ENCODE results near the gene XAB2.

XAB2 gene

DNA sequence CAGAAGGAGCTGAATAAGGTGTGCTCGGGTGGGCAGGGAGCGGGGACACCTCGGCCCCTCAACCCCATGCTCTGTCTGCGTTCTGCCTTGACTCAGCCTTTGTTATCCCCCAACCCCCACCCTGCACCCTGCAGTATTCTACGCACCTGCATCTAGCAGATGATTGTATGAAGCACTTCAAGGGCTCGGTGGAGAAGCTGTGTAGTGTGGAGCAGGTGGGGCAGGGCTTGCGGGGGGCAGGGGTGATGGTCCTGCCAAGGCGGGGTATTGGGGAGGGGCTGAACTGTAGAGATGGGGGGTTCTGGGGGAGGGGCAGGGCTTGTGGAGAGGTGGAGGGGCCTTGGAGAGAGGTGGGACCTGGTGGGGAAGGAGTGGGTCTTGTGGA lies 13.7 kb upstream of the XAB2 start:
- DNase-seq (ENCODE audit: extremely low read depth, low read depth): no peak
- TF ChIP-seq, protein P1, sequence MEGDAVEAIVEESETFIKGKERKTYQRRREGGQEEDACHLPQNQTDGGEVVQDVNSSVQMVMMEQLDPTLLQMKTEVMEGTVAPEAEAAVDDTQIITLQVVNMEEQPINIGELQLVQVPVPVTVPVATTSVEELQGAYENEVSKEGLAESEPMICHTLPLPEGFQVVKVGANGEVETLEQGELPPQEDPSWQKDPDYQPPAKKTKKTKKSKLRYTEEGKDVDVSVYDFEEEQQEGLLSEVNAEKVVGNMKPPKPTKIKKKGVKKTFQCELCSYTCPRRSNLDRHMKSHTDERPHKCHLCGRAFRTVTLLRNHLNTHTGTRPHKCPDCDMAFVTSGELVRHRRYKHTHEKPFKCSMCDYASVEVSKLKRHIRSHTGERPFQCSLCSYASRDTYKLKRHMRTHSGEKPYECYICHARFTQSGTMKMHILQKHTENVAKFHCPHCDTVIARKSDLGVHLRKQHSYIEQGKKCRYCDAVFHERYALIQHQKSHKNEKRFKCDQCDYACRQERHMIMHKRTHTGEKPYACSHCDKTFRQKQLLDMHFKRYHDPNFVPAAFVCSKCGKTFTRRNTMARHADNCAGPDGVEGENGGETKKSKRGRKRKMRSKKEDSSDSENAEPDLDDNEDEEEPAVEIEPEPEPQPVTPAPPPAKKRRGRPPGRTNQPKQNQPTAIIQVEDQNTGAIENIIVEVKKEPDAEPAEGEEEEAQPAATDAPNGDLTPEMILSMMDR (IDR thresholded peaks at IDR 0.05; ENCODE audit: low read depth, low read length): no peak

DNA sequence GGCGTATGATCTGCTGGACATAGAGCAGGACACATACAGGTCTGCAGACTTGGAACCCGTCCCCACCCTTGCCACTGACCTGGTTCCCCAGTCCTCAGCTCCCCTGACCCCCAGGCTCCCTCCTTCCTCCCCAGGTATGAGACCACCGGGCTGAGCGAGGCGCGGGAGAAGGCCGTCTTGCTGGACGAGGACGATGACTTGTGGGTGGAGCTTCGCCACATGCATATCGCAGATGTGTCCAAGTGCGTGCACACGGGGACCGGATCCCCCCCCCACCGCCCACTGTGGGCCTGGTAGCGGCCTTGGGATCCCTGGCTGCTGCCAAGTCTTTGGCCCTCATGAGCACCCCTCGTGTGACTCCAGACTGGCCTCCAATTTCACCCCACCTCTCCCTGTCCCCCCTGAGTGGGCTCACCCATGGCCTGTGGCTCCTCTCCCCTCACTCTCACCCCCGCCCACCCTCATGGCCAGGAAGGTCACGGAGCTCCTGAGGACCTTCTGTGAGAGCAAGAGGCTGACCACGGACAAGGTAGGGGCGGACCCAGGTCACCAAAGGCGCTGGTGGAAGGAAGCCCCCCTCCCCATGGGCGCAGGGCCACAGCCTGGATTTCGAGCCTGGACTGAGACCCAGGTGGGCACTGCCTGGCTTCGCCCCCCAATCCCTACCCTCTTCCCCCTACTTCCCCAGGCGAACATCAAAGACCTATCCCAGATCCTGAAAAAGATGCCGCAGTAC lies 13.1 kb upstream of the XAB2 start:
- TF ChIP-seq, protein P1 (IDR thresholded peaks at IDR 0.05; ENCODE audit: low read depth, low read length): no peak

DNA sequence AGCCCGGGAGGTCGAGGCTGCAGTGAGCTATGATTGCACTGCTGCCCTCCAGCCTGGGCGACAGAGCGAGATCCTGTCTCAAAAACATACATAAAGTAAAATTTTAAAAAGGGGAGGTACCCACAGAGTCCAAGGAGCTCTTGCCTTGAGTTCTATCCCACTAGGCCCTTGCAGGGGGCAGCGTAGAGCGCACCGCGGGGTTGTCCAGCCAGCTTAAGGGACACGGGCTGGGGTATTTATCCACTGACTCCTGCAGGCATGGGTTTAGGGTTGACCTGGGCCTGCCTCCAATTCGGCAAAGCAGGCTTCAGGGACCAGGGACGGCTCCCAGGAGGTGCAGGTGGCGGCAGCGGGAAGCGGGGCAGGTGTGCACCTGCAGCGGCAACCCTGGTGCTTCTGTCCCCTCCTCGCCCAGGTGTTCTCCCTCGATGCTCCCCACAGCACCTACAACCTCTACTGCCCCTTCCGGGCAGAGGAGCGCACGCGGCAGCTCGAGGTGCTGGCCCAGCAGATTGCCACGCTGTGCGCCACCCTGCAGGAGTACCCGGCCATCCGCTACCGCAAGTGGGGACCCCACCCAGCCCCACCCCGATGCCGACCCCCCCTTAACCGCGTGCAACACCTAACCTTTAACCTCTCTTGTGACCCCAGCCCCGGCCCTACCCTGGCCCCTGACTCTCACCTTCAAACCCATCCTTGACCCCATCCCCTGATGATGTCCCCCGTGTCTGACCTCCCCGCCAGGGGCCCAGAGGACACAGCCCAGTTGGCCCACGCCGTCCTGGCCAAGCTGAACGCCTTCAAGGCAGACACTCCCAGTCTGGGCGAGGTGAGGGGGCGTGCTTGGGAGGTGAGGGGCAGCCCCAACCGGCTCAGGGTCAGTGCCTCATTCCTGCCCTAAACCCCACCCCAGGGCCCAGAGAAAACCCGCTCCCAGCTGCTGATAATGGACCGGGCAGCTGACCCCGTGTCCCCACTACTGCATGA lies 12.2 kb upstream of the XAB2 start:
- TF ChIP-seq, protein P1 (IDR thresholded peaks at IDR 0.05; ENCODE audit: low read depth, low read length): no peak
- DNase-seq (ENCODE audit: extremely low read depth, low read depth): no peak

More for the DNA sequence above, 13.1 kb upstream of the XAB2 start:
- no peak for DNase-seq (ENCODE audit: extremely low read depth, low read depth)

DNA sequence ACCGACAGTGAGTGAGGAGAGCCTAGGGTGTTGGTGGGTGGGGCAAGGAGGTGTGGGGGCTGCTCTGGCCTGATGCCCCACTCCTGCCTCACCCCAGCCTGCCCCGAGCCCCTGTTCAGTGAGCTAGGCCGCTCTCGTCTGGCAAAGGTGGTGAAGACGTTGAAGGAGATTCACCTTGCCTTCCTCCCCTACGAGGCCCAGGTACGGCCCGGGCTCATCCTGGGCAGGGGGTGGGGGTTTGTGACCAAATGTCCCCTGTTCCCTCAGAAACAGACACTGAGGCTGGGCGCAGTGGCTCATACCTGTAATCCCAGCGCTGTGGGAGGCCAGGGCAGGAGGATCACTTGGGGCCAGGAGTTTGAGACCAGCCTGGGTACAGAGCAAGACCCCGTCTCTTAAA lies 11.5 kb upstream of the XAB2 start:
- DNase-seq (ENCODE audit: extremely low read depth, low read depth): no peak
- TF ChIP-seq, protein P1 (IDR thresholded peaks at IDR 0.05; ENCODE audit: low read depth, low read length): no peak

DNA sequence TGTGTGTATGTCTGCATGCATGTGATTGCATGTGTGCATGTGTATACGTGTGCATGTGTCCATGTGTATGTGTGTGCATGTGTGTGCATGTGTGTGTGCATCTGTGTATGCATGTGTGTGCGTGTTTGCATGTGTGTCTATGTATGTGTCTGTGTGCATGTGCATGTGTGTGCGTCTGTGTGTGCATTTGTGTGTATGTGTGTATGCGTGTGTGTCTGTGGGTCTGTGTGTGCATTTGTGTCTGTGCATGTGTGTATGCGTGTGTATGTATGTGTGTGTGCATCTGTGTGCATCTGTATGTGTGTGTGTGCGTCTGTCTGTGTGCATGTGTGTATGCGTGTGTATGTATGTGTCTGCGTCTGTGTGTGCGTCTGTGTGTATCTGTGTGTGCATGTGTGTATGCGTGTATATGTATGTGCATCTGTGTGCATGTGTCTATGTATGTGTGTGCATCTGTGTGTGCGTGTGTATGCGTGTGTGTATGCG lies 10.6 kb upstream of the XAB2 start:
- TF ChIP-seq, protein P1 (IDR thresholded peaks at IDR 0.05; ENCODE audit: low read depth, low read length): no peak
- DNase-seq (ENCODE audit: extremely low read depth, low read depth): no peak

DNA sequence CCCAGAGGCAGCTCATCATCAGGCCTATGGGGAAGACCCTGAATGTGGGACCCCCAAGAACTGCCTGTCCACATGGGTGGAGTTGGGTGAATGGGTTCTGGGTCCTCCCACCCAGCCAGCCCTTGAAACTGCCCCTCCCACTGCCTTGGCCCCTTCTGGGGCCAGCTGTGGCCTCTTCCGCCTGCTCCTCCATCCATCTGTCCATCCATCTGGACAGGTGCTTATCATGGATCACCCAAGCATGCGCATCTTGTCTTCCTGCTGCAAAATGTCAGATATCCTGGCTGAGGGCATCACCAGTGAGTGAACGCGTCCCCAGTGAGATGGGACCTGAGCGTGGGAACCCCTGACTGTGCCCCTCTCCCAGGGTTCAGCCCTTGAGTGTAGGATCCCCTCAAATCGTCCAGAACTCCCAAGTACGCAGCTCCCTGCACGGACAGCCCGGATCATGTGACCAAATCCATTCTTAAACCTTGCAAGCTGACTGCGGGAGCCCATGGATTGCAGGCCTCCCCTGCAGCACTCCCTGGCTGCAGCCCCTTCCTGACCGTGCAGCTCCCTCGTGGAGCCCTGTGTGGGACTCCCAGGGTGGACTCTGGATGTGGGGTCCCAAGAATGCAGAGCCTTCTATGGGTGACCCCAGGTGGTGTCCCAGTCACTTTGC lies 9.6 kb upstream of the XAB2 start:
- no peak for DNase-seq (ENCODE audit: extremely low read depth, low read depth)
- TF ChIP-seq, protein P1 (IDR thresholded peaks at IDR 0.05; ENCODE audit: low read depth, low read length): no peak
